HG02943 (cell line): Measurements from ENCODE around the gene SLC15A4.

Experiments
- ATAC-seq: cut with Tn5 transposase; IDR thresholded peaks from one replicate; pipeline ENCODE4 v1.9.1; 2021; ENCODE audit warnings: mild to moderate bottlenecking, low read depth, moderate library complexity; ENCODE audit not compliant: unreplicated experiment

The SLC15A4 gene

DNA sequence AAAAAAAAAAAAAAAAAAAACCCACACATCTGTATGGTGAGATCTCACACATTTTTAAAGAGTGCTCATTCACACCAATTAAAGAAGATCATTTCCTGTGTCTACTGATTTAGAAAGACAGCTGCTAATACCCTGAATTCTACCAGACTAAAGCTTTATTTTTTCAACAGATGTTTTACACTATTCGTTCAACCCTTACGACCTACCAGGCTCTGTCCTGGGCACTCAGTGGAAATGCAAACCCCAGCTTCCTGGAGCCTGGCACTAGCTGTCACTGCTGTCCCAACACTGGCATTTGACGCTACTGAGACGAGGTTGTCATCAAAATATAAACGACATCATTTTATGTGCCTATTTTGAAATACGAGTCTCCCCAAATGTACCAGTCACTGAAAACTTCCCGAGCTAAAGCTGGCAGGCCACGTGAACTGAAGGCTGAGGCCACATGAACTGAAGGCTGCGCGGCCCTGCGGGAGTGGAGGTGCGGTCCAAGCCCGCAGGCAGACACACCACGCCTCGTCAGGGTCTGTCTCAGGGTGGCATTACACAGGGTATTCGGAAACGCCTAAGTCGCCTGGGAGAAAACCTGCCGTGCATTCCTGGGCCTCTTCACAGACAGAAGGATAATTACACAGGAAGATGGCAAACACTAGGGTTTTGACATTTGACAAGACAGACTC lies 27.2 kb downstream of the SLC15A4 start:
- ATAC-seq: no peak

DNA sequence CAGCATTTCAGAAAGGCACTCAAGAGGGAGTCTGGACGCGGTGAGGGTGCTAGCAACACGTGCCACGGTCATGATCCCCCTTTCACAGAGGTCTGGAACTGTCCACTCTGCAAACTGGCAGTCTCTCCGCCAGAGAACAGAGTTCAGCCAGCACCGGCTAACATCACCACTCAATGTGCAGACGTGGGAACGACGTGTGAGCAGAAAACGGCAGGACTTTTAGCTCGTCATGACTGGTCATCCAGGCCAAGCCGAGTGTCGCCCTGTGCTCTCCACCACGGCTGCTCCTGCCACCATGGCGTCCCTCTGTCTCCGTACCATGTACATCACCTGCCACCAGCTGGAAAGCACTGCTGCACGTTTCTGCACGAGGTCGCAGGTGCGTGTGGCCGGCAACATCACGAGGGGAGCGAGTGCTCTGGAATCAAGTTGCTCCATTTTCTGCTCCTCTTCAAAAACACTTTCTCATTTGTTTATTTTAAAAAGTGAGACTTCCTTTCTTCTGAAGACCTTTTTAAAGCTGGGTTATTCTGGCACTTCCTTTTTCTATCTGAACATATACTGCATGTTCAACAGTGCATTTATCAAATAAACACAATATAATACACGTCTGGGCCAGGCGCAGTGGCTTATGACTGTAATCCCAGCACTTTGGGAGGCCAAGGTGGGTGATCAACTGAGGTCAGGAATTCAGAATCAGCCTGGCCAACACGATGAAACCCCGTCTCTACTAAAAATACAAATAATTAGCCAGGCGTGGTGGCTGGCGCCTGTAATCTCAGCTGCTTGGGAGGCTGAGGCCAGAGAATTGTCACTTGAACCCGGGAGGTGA lies 28.0 kb downstream of the SLC15A4 start:
- no peak for ATAC-seq

- ATAC-seq: peak; percentile 30
Observed at GRCh38 chr12:128794661-128795529, 28.9 kb downstream of the SLC15A4 start.

GRCh38 chr12:128793701-128794100 lies 30.1 kb downstream of the SLC15A4 start:
- no peak for ATAC-seq

- no peak for ATAC-seq
Observed at GRCh38 chr12:128792881-128793280, 30.9 kb downstream of the SLC15A4 start.

GRCh38 chr12:128792398-128792797 lies 31.4 kb downstream of the SLC15A4 start:
- no peak for ATAC-seq

DNA sequence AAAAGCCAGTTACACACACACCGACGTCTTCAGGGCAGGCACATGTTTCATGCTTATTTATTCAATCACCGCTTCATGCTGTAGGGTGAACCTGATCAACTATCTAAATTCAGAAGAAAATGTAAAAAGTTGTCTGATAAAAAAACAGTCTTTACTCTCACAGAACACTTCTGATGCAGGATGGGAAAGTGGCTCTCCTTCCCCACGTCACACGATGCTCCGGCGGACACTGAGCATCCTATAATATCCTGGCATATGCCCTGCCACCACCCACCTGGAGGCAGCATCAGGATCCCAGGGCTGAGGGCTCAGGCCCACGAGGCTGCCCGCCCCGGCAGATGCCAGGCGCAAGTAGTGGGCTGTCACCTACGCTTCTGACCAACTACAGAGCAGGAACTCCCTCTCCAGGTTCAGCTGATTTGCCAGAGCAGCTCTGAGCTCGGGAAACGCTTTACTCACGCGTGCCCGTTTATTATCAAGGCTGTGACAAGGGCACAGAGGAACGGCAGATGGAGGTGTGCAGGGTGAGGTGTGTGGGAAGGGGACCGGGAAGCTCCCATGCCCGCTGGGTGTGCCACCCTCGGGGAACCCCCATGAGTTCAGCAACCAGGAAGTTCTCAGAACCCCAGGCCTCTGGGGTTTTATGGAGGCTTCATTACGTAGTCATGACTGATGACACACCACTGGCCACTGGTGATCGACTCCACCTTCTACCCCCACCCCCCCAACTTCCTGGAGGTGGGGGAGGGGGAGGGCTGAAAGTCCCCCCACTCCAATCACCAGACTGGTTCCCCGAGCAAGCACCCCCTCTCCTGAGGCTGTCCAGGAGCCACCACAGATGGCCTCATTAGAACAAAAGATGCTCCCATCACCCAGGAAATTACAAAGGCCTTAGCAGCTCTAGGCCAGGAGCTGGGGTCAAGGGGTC lies 32.1 kb downstream of the SLC15A4 start:
- no peak for ATAC-seq

GRCh38 chr12:128790653-128791373 lies 32.9 kb downstream of the SLC15A4 start:
- no peak for ATAC-seq

GRCh38 chr12:128790221-128790620 lies 33.5 kb downstream of the SLC15A4 start:
- ATAC-seq: no peak

- no peak for ATAC-seq
Observed at GRCh38 chr12:128789356-128789929, 34.3 kb downstream of the SLC15A4 start.

DNA sequence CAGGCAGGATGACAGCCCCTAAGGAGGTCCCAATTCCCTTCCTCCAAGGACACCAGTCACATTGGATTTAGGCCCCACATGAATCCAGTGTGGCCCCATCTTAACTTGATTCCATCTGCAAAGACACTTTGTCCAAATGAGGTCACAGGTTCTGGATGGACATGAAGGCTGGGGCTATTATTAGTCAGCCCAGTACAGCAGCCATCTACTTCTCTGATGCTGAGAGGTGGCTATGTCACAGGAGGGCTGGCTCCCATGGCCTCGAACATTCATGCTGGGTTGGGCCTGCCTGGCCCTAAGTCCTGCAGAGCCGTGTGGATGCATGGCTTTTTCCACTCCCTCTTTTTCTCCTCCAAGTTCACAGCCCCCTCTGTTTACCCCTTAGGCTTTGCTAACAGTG lies 35.9 kb downstream of the SLC15A4 start:
- ATAC-seq: no peak

DNA sequence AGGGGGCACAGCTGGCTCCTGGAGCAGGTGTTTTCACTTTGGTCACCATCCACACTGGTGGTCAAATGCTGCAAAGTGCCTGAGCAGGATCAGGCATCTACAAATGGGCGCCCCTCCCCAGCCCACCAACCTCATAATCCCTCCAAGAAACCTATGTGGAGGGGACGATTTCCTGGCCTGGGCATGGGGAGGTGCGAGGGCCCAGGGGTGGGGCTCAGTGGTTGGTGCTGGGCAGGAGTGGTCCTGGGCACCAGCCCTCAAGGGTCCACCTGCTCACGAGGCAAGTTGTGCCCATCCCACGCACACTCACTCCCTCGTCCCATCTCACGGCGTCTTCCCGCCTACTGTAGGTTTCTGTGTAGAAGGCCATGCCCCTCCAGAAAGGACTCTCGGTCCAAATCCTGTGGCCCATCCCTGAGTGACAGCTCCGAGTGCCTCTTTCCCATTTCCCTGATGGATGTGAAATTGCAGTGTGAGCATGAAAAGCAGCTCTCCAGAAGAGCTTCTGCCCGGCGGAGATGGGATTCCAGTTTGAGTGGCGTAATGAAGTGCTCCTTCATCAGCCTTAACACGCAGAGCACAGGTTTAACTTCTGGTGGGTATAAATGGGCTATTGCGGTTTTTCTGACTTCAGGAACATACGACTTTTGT lies 36.9 kb downstream of the SLC15A4 start:
- no peak for ATAC-seq

DNA sequence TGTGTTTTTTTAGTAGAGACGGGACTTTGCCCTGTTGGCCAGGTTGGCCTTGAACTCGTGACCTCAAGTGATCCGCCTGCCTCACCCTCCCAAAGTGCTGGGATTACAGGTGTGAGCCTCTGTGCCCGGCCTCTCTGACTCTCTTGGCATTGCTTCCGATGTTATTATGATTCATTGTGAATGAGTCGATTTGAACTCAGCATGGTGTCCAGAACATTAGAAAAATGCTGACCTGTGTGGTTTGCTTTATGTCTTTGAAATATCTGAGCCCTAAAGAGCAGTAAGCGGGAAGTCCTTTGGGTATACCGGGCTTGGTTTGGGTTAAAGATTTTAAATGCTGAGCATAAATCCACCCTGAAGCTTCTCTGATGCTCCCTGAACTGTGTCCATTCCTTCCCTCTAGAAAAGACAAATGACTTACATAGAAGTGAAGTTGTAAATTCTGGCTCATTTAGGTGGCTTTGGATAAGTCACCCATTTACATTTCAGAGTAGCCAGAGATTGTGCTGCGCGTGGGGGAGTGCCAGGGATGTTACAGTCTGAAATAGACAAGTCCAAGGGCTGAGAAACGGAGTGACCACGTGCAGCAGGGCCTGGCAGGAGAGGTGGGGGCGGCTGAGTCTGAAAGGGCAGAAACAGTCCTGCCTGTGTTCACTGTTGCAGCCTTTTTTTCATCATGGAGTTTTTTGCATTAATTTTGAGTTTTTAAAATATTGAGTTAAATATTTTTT lies 39.6 kb downstream of the SLC15A4 start:
- no peak for ATAC-seq

GRCh38 chr12:128783129-128783574 lies 40.6 kb downstream of the SLC15A4 start:
- ATAC-seq: no peak

DNA sequence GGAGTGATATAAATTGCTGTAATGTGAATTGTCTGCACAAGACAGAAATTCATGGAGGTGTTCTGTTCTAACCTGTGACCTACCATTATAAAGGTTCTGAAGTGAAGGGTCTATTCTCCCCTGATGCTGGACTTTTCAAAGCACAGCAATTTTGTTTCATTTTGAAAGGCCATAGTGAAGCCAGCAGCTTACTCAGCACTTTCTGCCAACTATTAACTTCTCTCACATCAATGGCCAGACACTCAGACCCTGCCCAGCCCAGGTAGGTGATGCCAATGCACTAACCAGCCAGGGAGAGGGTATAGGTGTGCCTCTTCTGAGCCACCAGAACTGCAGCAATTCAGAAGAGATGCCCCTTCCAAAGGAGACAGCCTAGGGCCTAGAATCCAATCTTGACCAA lies 43.9 kb downstream of the SLC15A4 start:
- no peak for ATAC-seq

DNA sequence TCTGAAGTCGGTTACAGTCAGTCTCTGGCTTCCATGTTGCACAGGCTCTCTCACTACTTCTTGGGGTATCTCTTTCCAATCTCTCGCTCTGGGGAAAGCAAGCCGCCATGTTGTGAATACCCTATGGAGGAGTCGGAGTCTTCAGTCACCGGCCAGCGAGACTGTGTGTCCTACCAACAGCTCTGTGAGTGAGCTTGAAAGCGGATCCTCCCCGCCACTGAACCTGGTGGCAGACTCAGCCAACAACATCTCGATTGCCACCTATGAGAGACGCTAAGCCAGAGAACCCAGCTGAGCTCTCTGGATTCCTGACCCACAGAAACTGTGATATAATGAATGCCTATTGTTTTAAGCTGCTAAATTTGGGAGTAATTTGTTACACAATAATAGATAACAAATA lies 51.5 kb downstream of the SLC15A4 start:
- no peak for ATAC-seq

- ATAC-seq: no peak
Observed at GRCh38 chr12:128771681-128772080, 52.1 kb downstream of the SLC15A4 start.

DNA sequence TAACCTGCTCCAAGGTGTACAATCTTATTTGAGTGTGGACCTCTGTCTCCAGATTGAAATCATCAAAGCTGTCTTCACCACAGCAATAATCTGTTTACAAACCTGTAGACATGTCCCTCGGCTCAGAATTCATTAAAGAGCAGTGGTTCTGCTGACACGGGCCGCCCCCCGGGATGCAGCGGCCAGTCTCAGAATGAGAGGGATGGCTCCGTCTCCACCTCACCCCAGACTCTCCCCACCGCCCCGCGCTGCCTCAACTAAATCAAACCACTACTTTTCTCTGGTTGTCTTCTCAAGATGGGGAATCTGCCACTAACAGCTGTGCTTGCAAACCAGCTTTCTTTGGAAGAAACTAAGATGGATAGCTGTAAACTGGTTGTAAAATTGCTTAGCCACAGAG lies 56.2 kb downstream of the SLC15A4 start:
- no peak for ATAC-seq
